MCF 10A (cell line): ENCODE measurements around the gene SPINK2. TPM values are rescaled to one million over a fixed set of nuclear protein-coding genes. Genes with fewer than 3 reads are reported as not detected.

Experiments
- BruUV-seq: library from RNA; stranded (reverse); fragments of 400-500 nt; replicated peaks from 2 replicates; lab custom pipeline; 2021; lab: Mats Ljungman, UMichigan
- CTCF ChIA-PET: fragments of 300-600 bp; sonication (Branson Sonifier 250); formaldehyde crosslinking; extraction: SDS; loops from one replicate; lab custom pipeline; 2021; ENCODE audit warnings: antibody characterized with exemption, inconsistent platforms; lab: Yijun Ruan, JAX
- POLR2A ChIA-PET: fragments of 300-600, 350-650 bp; sonication (Branson Sonifier 250); formaldehyde crosslinking; extraction: SDS; loops from one replicate; lab custom pipeline; 2020; ENCODE audit warnings: antibody characterized with exemption, inconsistent platforms; lab: Yijun Ruan, JAX
- DNase-seq: peaks from one replicate; pipeline ENCODE4 v3.0.0-alpha.2; 2018; ENCODE audit not compliant: unreplicated experiment
- H3K27ac Mint-ChIP-seq: one replicate; pipeline ENCODE4 v1.8.0; 2022; ENCODE audit warnings: mild to moderate bottlenecking, low read depth, mixed read lengths; ENCODE audit not compliant: unreplicated experiment
- H3K27me3 Mint-ChIP-seq: one replicate; pipeline ENCODE4 v1.8.0; 2022; ENCODE audit warnings: mixed read lengths; ENCODE audit not compliant: insufficient read depth, unreplicated experiment
- H3K36me3 Mint-ChIP-seq: one replicate; pipeline ENCODE4 v1.8.0; 2022; ENCODE audit warnings: mild to moderate bottlenecking, moderate library complexity, mixed read lengths; ENCODE audit not compliant: insufficient read depth, unreplicated experiment
- H3K4me1 Mint-ChIP-seq: one replicate; pipeline ENCODE4 v1.8.0; 2022; ENCODE audit warnings: mixed read lengths; ENCODE audit not compliant: insufficient read depth, unreplicated experiment
- H3K4me3 Mint-ChIP-seq: one replicate; pipeline ENCODE4 v1.8.0; 2022; ENCODE audit warnings: mild to moderate bottlenecking, moderate library complexity, mixed read lengths; ENCODE audit not compliant: unreplicated experiment
- H3K9me3 Mint-ChIP-seq: one replicate; pipeline ENCODE4 v1.8.0; 2022; ENCODE audit warnings: mixed read lengths; ENCODE audit not compliant: unreplicated experiment
- intact Hi-C: fragments of 100-400 bp; cut with micrococcal nuclease; formaldehyde crosslinking; loops from 2 replicates; pipeline ENCODE4 v1.14.1; 2022
- total RNA-seq: library from RNA; stranded (reverse); gene quantifications from 2 replicates; pipeline ENCODE4 v1.2.3, GENCODE V29; 2022
- TF ChIP-seq, protein P1 (sequence below): fragments of 200-600 bp; IDR thresholded peaks from one replicate; pipeline ENCODE4 v1.8.0; 2022; ENCODE audit warnings: antibody characterized with exemption, mild to moderate bottlenecking; ENCODE audit not compliant: unreplicated experiment

The SPINK2 gene
- total RNA-seq, 1 experiment from 2014 or later, result not detected

DNA sequence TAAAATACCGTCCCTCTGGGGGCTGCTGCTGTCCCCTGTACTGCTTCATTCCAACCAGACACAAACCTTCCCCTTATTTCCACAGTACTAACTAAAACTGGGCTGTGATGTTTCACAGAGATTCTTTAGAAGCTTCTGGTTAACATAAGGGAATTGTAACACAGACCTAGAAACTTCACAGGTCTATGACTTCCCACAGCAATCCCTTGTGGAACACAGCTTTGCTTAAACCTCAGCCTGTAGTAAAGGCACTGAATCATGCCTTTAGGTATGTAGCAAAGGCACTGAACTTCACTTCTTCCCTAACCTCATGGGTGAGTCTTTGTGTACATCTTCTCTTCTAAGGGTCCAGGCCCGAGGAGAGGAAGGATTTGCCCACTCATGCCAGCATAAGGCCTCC is 49.4 kb downstream of the SPINK2 start:
- intact Hi-C loops, result no loop called here
- H3K27me3 Mint-ChIP-seq, result no peaks in the 10 kb centered on the region
- no peak overlapping the region for H3K4me3 Mint-ChIP-seq
- peaks cover 4% of the 10 kb centered on the region for H3K36me3 Mint-ChIP-seq
- BruUV-seq, result no TSS peak
- TF ChIP-seq, protein P1, sequence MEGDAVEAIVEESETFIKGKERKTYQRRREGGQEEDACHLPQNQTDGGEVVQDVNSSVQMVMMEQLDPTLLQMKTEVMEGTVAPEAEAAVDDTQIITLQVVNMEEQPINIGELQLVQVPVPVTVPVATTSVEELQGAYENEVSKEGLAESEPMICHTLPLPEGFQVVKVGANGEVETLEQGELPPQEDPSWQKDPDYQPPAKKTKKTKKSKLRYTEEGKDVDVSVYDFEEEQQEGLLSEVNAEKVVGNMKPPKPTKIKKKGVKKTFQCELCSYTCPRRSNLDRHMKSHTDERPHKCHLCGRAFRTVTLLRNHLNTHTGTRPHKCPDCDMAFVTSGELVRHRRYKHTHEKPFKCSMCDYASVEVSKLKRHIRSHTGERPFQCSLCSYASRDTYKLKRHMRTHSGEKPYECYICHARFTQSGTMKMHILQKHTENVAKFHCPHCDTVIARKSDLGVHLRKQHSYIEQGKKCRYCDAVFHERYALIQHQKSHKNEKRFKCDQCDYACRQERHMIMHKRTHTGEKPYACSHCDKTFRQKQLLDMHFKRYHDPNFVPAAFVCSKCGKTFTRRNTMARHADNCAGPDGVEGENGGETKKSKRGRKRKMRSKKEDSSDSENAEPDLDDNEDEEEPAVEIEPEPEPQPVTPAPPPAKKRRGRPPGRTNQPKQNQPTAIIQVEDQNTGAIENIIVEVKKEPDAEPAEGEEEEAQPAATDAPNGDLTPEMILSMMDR, result no peak
- no peak for DNase-seq
- H3K27ac Mint-ChIP-seq, result no peak overlapping the region
- ChIA-PET CTCF (interaction anchor here (0.7 to 1.5 kb wide), 2 partner anchors 27 to 140 kb away, joined by 3 to 4 read pairs; no protein-coding TSS in a partner anchor), POLR2A (no interaction called here)
- no peaks in the 10 kb centered on the region for H3K4me1 Mint-ChIP-seq
- no peaks in the 10 kb centered on the region for H3K9me3 Mint-ChIP-seq

DNA sequence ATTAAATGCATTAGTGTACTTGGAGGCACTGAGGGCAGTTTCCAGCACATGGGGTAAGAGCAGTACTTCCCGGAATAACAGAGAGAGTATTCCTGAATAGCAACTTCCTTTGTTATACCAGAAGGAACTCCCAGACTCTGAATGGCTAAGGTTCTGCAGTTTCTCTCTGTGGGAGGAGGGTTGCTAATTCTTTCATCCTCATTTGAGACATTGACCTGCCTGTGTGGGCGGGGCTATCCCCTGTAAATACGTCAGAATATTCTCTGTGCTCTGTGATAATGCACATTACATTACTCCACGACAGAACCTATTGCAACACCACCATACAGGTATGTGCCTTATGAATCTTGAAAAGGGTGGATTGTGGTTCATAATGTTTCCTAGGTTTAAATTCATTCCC is 52.7 kb downstream of the SPINK2 start:
- no peaks in the 10 kb centered on the region for H3K36me3 Mint-ChIP-seq
- H3K4me3 Mint-ChIP-seq, result no peak overlapping the region
- BruUV-seq, result no TSS peak
- no peaks in the 10 kb centered on the region for H3K4me1 Mint-ChIP-seq
- DNase-seq, result peak; percentile 40
- H3K27me3 Mint-ChIP-seq, result no peaks in the 10 kb centered on the region
- intact Hi-C loops, result no loop called here
- TF ChIP-seq, protein P1, result no peak
- POLR2A ChIA-PET, result interaction anchor here (0.7 kb wide), 1 partner anchor 163 kb away, joined by 3 read pairs; no protein-coding TSS in a partner anchor
- CTCF ChIA-PET, result interaction anchor here (2.2 kb wide), 1 partner anchor 68 kb away, joined by 4 read pairs; no protein-coding TSS in a partner anchor
- no peak overlapping the region for H3K27ac Mint-ChIP-seq
- H3K9me3 Mint-ChIP-seq, result no peaks in the 10 kb centered on the region

DNA sequence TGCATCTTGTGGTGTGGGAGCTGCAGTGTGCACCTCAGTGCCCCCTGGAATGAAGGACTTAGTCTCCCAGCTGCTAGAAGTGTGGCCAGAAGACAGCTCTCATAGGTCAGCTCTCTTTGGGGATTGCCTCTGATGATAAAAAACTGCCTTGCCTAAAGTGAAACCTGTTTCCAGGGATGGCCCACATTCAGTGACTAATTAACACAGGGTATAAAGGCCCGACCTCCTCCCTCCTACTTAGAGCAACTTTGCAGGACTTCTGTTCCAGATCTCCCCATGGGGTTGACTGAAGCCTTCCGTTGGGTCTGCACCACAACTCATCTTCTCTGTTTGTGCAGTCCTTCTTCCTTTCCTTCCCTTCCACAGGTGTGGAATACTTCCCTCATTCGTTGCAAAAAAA is 53.2 kb downstream of the SPINK2 start:
- no peak for DNase-seq
- TF ChIP-seq, protein P1, result no peak
- no peaks in the 10 kb centered on the region for H3K27me3 Mint-ChIP-seq
- no peaks in the 10 kb centered on the region for H3K9me3 Mint-ChIP-seq
- no peaks in the 10 kb centered on the region for H3K36me3 Mint-ChIP-seq
- CTCF ChIA-PET, result interaction anchor here (0.6 to 2.2 kb wide), 3 partner anchors 10 to 251 kb away, joined by 3 to 4 read pairs (median 4); no protein-coding TSS in a partner anchor
- intact Hi-C loops, result no loop called here
- no peak overlapping the region for H3K27ac Mint-ChIP-seq
- POLR2A ChIA-PET, result no interaction called here
- H3K4me1 Mint-ChIP-seq, result no peaks in the 10 kb centered on the region
- BruUV-seq, result no TSS peak
- no peak overlapping the region for H3K4me3 Mint-ChIP-seq

DNA sequence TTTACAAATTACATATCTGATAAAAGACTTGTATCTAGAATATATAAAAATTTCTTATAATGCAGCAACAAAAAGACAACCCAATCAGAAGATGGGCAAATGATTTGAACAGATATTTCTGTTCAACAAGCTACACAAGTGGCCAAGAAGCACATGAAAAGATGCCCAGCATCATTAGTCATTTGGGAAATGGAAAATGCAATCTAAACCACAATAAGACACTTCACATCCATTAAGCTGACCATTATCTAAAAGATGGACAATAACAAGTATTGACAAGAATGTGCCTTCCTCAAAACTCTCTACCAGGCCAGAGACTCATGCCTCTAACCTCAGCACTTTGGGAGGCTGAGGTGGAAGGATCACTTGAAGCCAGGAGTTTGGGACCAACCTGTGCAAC is 53.9 kb downstream of the SPINK2 start:
- H3K36me3 Mint-ChIP-seq, result no peaks in the 10 kb centered on the region
- TF ChIP-seq, protein P1, result no peak
- ChIA-PET POLR2A (interaction anchor here (0.6 kb wide), 1 partner anchor 41 kb away, joined by 3 read pairs; no protein-coding TSS in a partner anchor), CTCF (interaction anchor here (0.6 to 2.2 kb wide), 5 partner anchors 11 to 250 kb away, joined by 3 to 4 read pairs (median 3); no protein-coding TSS in a partner anchor)
- H3K4me3 Mint-ChIP-seq, result no peak overlapping the region
- no peaks in the 10 kb centered on the region for H3K4me1 Mint-ChIP-seq
- no peak for DNase-seq
- H3K27me3 Mint-ChIP-seq, result no peaks in the 10 kb centered on the region
- H3K9me3 Mint-ChIP-seq, result no peaks in the 10 kb centered on the region
- intact Hi-C loops, result no loop called here
- BruUV-seq, result no TSS peak
- H3K27ac Mint-ChIP-seq, result no peak overlapping the region
